HEK293 (cell line): ENCODE measurements around the gene UHRF1.

Experiments
- CTCF ChIA-PET: fragments of 350-600 bp; formaldehyde crosslinking; extraction: SDS; loops from one replicate; lab custom pipeline; 2021; ENCODE audit warnings: antibody characterized with exemption; lab: Yijun Ruan, JAX
- POLR2A ChIA-PET: fragments of 300-600 bp; formaldehyde crosslinking; extraction: SDS; loops from one replicate; lab custom pipeline; 2020; ENCODE audit warnings: antibody characterized with exemption, inconsistent platforms; lab: Yijun Ruan, JAX
- H3K27ac ChIP-seq: fragments of 200-500 bp; sonication (Bioruptor generic); 2 replicates; pipeline ENCODE4 v1.5.1; 2014; ENCODE audit warnings: low read depth, low read length, control low read depth, inconsistent platforms; ENCODE audit errors: extremely low read depth
- H3K36me3 ChIP-seq, 2 experiments: fragments of 200-500 bp in 1 of 2; sonication (Bioruptor generic) in 1 of 2; 1 replicate in 1 of 2; 2 replicates in 1 of 2; pipeline ENCODE4 v1.5.1; 2014 to 2017; ENCODE audit warnings: inconsistent platforms in 2 of 2, low read length in 2 of 2; ENCODE audit not compliant: control insufficient read depth in 2 of 2, insufficient read depth in 1 of 2
- H3K4me1 ChIP-seq: fragments of 200-500 bp; sonication (Bioruptor generic); 2 replicates; pipeline ENCODE4 v1.5.1; 2014; ENCODE audit warnings: mild to moderate bottlenecking, low read length, inconsistent platforms; ENCODE audit not compliant: control insufficient read depth, insufficient read depth
- H3K4me3 ChIP-seq: 2 replicates; pipeline ENCODE4 v1.5.1; 2011; ENCODE audit warnings: low read depth, mild to moderate bottlenecking, control low read depth, low read length, moderate library complexity
- H3K9me3 ChIP-seq: fragments of 200-500 bp; sonication (Bioruptor generic); 2 replicates; pipeline ENCODE4 v1.5.1; 2014; ENCODE audit warnings: low read depth, low read length, inconsistent platforms; ENCODE audit not compliant: control insufficient read depth, insufficient read depth
- EGR2 ChIP-seq: fragments of 450-650 bp; formaldehyde crosslinking; IDR thresholded peaks from 2 replicates; pipeline ENCODE4 v1.5.1; 2016; ENCODE audit warnings: low read depth, missing biosample characterization, missing genetic modification characterization
- ZIC2 ChIP-seq: fragments of 450-650 bp; formaldehyde crosslinking; IDR thresholded peaks from 2 replicates; pipeline ENCODE4 v1.5.1; 2016; ENCODE audit warnings: missing biosample characterization, missing genetic modification characterization
- ZNF155 ChIP-seq: fragments of 450-650 bp; formaldehyde crosslinking; IDR thresholded peaks from 2 replicates; pipeline ENCODE4 v1.5.1; 2016; ENCODE audit warnings: missing biosample characterization, missing genetic modification characterization
- ZNF157 ChIP-seq: fragments of 450-650 bp; formaldehyde crosslinking; IDR thresholded peaks from 2 replicates; pipeline ENCODE4 v1.5.1; 2016; ENCODE audit warnings: missing biosample characterization, missing genetic modification characterization
- ZNF2 ChIP-seq: fragments of 450-650 bp; formaldehyde crosslinking; IDR thresholded peaks from 2 replicates; pipeline ENCODE4 v1.5.1; 2016; ENCODE audit warnings: missing biosample characterization, missing genetic modification characterization
- ZNF529 ChIP-seq: fragments of 450-650 bp; formaldehyde crosslinking; IDR thresholded peaks from 2 replicates; pipeline ENCODE4 v1.5.1; 2017; ENCODE audit warnings: missing genetic modification characterization, missing biosample characterization; ENCODE audit not compliant: insufficient replicate concordance
- ZNF600 ChIP-seq: fragments of 450-650 bp; formaldehyde crosslinking; IDR thresholded peaks from 2 replicates; pipeline ENCODE4 v1.5.1; 2016; ENCODE audit warnings: missing biosample characterization, missing genetic modification characterization
- TF ChIP-seq, protein P1 (sequence below): fragments of 450-650 bp; formaldehyde crosslinking; IDR thresholded peaks from 2 replicates; pipeline ENCODE4 v1.5.1; 2016; ENCODE audit warnings: missing biosample characterization, missing genetic modification characterization
- TF ChIP-seq, protein P2 (sequence below): fragments of 450-650 bp; formaldehyde crosslinking; IDR thresholded peaks from 2 replicates; pipeline ENCODE4 v1.5.1; 2016; ENCODE audit warnings: missing biosample characterization, missing genetic modification characterization
- TF ChIP-seq, protein P3 (sequence below): IDR thresholded peaks from 2 replicates; pipeline ENCODE4 v1.6.1; 2011; ENCODE audit warnings: mild to moderate bottlenecking, low read depth, low read length, borderline replicate concordance
- TF ChIP-seq, protein P4 (sequence below): fragments of 450-650 bp; formaldehyde crosslinking; conservative IDR thresholded peaks from 2 replicates; pipeline ENCODE4 v1.5.1; 2016; ENCODE audit warnings: low read depth, missing biosample characterization, missing genetic modification characterization
- TF ChIP-seq, protein P5 (sequence below): fragments of 450-650 bp; formaldehyde crosslinking; IDR thresholded peaks from 2 replicates; pipeline ENCODE4 v1.5.1; 2016; ENCODE audit warnings: missing biosample characterization, missing genetic modification characterization

The UHRF1 gene

DNA sequence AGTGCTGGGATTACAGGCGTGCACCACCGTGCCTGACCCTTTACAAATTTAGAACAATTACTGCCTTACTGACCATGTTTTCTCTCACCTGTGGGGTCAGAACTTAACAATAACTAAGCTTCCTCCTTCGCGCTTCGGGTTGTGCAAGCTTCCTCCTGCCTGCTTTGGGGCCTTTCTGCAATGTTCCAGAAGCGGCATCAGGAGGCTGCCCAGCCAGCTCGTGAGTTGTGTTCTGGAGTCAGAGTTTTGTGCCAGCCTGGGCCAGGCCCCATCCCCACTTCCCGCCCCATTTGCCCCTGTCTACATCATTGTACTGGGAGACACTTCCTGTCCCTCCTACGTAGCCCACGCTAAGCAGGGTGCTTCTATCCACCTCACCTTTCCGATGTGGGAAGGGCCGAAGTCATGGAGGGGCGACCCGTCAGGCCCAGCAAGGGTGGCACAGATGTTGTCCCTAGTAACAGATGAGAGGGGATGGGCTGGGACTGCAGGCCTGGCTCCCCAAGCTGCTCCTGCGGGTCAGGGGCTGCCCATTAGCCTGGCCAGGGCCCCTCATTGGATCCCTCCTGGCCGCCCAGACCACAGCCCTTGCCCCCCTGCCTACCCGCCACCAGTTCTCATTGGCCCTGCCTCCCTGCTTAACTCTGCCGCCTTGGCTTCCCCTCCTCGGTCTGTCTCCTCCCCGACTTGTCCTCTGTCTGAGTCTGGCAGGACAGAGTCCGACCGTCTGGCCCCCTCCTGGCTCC is 13.4 kb downstream of the UHRF1 start:
- no peaks in the 10 kb centered on the region for H3K9me3 ChIP-seq
- TF ChIP-seq ZNF529 (tag by site-specific recombination): no peak
- TF ChIP-seq ZNF600 (tag by site-specific recombination): 0 out of 2 replicates have a peak, but pooled peaks have one; percentile 28
- peaks cover 55 to 77% of the 10 kb centered on the region in 2 experiments; a peak in 2 of 3 replicates for H3K36me3 ChIP-seq
- H3K4me3 ChIP-seq: no peak overlapping the region
- POLR2A ChIA-PET: no interaction called here
- CTCF ChIA-PET: no interaction called here
- no peak overlapping the region for H3K27ac ChIP-seq
- no peaks in the 10 kb centered on the region for H3K4me1 ChIP-seq

DNA sequence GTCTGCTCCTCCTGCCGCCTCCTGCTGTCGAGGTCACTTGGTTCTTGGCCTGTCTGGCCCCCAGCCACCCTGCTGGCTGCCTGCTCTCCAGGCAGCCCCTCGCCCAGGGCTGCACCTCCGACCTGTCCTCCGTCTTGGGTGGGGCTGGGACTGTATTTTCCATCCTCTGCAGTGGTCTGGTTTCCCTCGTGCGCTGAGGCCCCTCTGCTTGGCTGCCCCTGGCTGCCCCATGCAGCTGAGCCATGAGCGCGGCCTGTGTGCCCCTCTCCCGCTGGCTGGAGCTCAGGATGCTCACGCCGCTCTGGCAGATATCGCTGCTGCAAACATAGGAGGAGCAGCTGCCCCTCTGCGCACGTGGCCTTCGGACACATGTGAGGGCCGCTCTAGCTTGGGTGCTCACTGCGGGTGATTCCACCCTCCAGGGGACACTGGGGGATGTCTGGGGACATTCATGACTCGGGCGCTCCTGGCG is 14.0 kb downstream of the UHRF1 start:
- no peaks in the 10 kb centered on the region for H3K4me1 ChIP-seq
- H3K4me3 ChIP-seq: no peak overlapping the region
- TF ChIP-seq, protein P1, sequence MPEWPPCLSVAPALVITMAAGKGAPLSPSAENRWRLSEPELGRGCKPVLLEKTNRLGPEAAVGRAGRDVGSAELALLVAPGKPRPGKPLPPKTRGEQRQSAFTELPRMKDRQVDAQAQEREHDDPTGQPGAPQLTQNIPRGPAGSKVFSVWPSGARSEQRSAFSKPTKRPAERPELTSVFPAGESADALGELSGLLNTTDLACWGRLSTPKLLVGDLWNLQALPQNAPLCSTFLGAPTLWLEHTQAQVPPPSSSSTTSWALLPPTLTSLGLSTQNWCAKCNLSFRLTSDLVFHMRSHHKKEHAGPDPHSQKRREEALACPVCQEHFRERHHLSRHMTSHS (tag by site-specific recombination): no peak
- no peak for TF ChIP-seq ZNF2 (tag by site-specific recombination)
- TF ChIP-seq ZIC2: peak; percentile 17; the same call in 1 of the 2 replicates
- TF ChIP-seq, protein P2, sequence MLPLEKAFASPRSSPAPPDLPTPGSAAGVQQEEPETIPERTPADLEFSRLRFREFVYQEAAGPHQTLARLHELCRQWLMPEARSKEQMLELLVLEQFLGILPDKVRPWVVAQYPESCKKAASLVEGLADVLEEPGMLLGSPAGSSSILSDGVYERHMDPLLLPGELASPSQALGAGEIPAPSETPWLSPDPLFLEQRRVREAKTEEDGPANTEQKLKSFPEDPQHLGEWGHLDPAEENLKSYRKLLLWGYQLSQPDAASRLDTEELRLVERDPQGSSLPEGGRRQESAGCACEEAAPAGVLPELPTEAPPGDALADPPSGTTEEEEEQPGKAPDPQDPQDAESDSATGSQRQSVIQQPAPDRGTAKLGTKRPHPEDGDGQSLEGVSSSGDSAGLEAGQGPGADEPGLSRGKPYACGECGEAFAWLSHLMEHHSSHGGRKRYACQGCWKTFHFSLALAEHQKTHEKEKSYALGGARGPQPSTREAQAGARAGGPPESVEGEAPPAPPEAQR (tag by site-specific recombination): no peak
- ChIA-PET CTCF (no interaction called here), POLR2A (no interaction called here)
- H3K36me3 ChIP-seq: peaks cover 54 to 78% of the 10 kb centered on the region in 2 experiments; a peak in 2 of 3 replicates
- H3K9me3 ChIP-seq: no peaks in the 10 kb centered on the region
- no peak overlapping the region for H3K27ac ChIP-seq

DNA sequence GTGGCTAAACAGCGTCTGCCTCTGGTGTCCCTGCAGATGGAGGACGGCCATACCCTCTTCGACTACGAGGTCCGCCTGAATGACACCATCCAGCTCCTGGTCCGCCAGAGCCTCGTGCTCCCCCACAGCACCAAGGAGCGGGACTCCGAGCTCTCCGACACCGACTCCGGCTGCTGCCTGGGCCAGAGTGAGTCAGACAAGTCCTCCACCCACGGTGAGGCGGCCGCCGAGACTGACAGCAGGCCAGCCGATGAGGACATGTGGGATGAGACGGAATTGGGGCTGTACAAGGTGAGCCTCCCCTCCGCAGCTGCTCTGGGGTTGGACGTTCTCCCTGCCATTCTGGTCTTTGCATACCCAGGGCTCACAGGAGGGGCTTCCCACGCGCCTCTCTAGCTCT is 19.9 kb downstream of the UHRF1 start:
- CTCF ChIA-PET: interaction anchor here (0.7 to 2.7 kb wide), 2 partner anchors 17 to 117 kb away, joined by 3 to 10 read pairs; no protein-coding TSS in a partner anchor
- H3K4me1 ChIP-seq: no peaks in the 10 kb centered on the region
- TF ChIP-seq, protein P3, sequence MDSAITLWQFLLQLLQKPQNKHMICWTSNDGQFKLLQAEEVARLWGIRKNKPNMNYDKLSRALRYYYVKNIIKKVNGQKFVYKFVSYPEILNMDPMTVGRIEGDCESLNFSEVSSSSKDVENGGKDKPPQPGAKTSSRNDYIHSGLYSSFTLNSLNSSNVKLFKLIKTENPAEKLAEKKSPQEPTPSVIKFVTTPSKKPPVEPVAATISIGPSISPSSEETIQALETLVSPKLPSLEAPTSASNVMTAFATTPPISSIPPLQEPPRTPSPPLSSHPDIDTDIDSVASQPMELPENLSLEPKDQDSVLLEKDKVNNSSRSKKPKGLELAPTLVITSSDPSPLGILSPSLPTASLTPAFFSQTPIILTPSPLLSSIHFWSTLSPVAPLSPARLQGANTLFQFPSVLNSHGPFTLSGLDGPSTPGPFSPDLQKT: no peak
- peak; percentile 61 for TF ChIP-seq EGR2
- TF ChIP-seq, protein P4, sequence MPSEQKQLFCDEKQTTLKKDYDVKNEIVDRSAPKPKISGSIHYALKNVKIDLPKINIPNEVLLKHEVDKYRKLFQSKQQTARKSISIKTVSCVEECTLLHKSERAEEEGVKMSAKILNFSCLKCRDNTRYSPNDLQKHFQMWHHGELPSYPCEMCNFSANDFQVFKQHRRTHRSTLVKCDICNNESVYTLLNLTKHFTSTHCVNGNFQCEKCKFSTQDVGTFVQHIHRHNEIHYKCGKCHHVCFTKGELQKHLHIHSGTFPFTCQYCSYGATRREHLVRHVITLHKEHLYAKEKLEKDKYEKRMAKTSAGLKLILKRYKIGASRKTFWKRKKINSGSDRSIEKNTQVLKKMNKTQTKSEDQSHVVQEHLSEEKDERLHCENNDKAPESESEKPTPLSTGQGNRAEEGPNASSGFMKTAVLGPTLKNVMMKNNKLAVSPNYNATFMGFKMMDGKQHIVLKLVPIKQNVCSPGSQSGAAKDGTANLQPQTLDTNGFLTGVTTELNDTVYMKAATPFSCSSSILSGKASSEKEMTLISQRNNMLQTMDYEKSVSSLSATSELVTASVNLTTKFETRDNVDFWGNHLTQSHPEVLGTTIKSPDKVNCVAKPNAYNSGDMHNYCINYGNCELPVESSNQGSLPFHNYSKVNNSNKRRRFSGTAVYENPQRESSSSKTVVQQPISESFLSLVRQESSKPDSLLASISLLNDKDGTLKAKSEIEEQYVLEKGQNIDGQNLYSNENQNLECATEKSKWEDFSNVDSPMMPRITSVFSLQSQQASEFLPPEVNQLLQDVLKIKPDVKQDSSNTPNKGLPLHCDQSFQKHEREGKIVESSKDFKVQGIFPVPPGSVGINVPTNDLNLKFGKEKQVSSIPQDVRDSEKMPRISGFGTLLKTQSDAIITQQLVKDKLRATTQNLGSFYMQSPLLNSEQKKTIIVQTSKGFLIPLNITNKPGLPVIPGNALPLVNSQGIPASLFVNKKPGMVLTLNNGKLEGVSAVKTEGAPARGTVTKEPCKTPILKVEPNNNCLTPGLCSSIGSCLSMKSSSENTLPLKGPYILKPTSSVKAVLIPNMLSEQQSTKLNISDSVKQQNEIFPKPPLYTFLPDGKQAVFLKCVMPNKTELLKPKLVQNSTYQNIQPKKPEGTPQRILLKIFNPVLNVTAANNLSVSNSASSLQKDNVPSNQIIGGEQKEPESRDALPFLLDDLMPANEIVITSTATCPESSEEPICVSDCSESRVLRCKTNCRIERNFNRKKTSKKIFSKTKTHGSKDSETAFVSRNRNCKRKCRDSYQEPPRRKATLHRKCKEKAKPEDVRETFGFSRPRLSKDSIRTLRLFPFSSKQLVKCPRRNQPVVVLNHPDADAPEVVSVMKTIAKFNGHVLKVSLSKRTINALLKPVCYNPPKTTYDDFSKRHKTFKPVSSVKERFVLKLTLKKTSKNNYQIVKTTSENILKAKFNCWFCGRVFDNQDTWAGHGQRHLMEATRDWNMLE: no peak
- TF ChIP-seq ZNF155 (tag by site-specific recombination): no peak
- TF ChIP-seq ZNF157 (tag by site-specific recombination): no peak
- TF ChIP-seq ZNF600 (tag by site-specific recombination): peak; percentile 86
- TF ChIP-seq, protein P5, sequence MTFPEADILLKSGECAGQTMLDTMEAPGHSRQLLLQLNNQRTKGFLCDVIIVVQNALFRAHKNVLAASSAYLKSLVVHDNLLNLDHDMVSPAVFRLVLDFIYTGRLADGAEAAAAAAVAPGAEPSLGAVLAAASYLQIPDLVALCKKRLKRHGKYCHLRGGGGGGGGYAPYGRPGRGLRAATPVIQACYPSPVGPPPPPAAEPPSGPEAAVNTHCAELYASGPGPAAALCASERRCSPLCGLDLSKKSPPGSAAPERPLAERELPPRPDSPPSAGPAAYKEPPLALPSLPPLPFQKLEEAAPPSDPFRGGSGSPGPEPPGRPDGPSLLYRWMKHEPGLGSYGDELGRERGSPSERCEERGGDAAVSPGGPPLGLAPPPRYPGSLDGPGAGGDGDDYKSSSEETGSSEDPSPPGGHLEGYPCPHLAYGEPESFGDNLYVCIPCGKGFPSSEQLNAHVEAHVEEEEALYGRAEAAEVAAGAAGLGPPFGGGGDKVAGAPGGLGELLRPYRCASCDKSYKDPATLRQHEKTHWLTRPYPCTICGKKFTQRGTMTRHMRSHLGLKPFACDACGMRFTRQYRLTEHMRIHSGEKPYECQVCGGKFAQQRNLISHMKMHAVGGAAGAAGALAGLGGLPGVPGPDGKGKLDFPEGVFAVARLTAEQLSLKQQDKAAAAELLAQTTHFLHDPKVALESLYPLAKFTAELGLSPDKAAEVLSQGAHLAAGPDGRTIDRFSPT (tag by site-specific recombination): 0 out of 2 replicates have a peak, but pooled peaks have one; percentile 40
- no peak overlapping the region for H3K27ac ChIP-seq
- no peaks in the 10 kb centered on the region for H3K9me3 ChIP-seq
- peaks cover 53 to 80% of the 10 kb centered on the region in 2 experiments for H3K36me3 ChIP-seq
- H3K4me3 ChIP-seq: no peak overlapping the region
- POLR2A ChIA-PET: interaction anchor here (0.6 to 1.4 kb wide), 3 partner anchors 11 to 57 kb away, joined by 3 to 6 read pairs (median 3); no protein-coding TSS in a partner anchor
